Mesendoderm (in vitro differentiated cells): ENCODE measurements around the gene DVL3.
"Not testable (repeated sequence)": the region's sequence is repeated elsewhere in the genome, so short reads cannot be mapped to it uniquely, and the experiment has no call there.

Experiments used
- DNase-seq: peaks from one replicate; pipeline ENCODE4 v3.0.0; 2013
- H2AK5ac ChIP-seq: 2 replicates; pipeline ENCODE4 v1.6.1; 2013; ENCODE audit warnings: low read length, inconsistent platforms
- H2BK120ac ChIP-seq: 2 replicates; pipeline ENCODE4 v1.6.1; 2013; ENCODE audit warnings: low read depth, mild to moderate bottlenecking, low read length, moderate library complexity, mixed read lengths
- H2BK15ac ChIP-seq: replicated peaks from 2 replicates; pipeline ENCODE4 v1.6.1; 2013; ENCODE audit warnings: low read depth, mild to moderate bottlenecking, moderate library complexity
- H2BK5ac ChIP-seq: 2 replicates; pipeline ENCODE4 v1.6.1; 2013; ENCODE audit warnings: low read length, inconsistent platforms
- H3K18ac ChIP-seq: 2 replicates; pipeline ENCODE4 v1.6.1; 2013; ENCODE audit warnings: mild to moderate bottlenecking, low read length, mixed read lengths
- H3K23ac ChIP-seq: one replicate; pipeline ENCODE4 v1.6.1; 2013; ENCODE audit warnings: low read length
- H3K27ac ChIP-seq: 2 replicates; pipeline ENCODE4 v1.5.1; 2013; ENCODE audit warnings: low read depth, mild to moderate bottlenecking, inconsistent platforms, low read length, moderate library complexity
- H3K27me3 ChIP-seq: 2 replicates; pipeline ENCODE4 v1.6.1; 2013; ENCODE audit warnings: low read length, control low read depth, mild to moderate bottlenecking, inconsistent platforms; ENCODE audit not compliant: insufficient read depth, poor library complexity
- H3K36me3 ChIP-seq: 2 replicates; pipeline ENCODE4 v1.6.1; 2013; ENCODE audit warnings: low read length, inconsistent platforms; ENCODE audit not compliant: control insufficient read depth, insufficient read depth
- H3K4ac ChIP-seq: one replicate; pipeline ENCODE4 v1.6.1; 2013; ENCODE audit warnings: low read depth, mild to moderate bottlenecking, low read length, moderate library complexity
- H3K4me1 ChIP-seq: 2 replicates; pipeline ENCODE4 v1.6.1; 2013; ENCODE audit warnings: low read depth, low read length, inconsistent platforms; ENCODE audit not compliant: control insufficient read depth
- H3K4me2 ChIP-seq: 2 replicates; pipeline ENCODE4 v1.6.1; 2013; ENCODE audit warnings: low read length
- H3K4me3 ChIP-seq: 2 replicates; pipeline ENCODE4 v1.5.1; 2013; ENCODE audit warnings: mild to moderate bottlenecking, low read length
- H3K56ac ChIP-seq: one replicate; pipeline ENCODE4 v1.6.1; 2013; ENCODE audit warnings: low read length
- H3K79me1 ChIP-seq: 2 replicates; pipeline ENCODE4 v1.6.1; 2013; ENCODE audit warnings: low read length, inconsistent platforms
- H3K79me2 ChIP-seq: 2 replicates; pipeline ENCODE4 v1.6.1; 2013; ENCODE audit warnings: mild to moderate bottlenecking, low read length; ENCODE audit not compliant: control insufficient read depth, insufficient read depth
- H3K9ac ChIP-seq: 2 replicates; pipeline ENCODE4 v1.6.1; 2013; ENCODE audit warnings: low read length, inconsistent platforms
- H4K5ac ChIP-seq: one replicate; pipeline ENCODE4 v1.6.1; 2013; ENCODE audit warnings: low read length
- H4K8ac ChIP-seq: one replicate; pipeline ENCODE4 v1.6.1; 2013; ENCODE audit warnings: low read depth, mild to moderate bottlenecking, control low read depth, low read length, moderate library complexity
- WGBS: extraction: QIAGEN DNeasy Blood & Tissue Kit; methylation state at CpG from one replicate; pipeline ENCODE4 v1.1.7; 2013; ENCODE audit warnings: low lambda C conversion rate, missing lambda C conversion rate; ENCODE audit not compliant: insufficient coverage; ENCODE audit errors: extremely low coverage; 5-methylcytosine and 5-hydroxymethylcytosine counted together

DVL3 gene

DNA sequence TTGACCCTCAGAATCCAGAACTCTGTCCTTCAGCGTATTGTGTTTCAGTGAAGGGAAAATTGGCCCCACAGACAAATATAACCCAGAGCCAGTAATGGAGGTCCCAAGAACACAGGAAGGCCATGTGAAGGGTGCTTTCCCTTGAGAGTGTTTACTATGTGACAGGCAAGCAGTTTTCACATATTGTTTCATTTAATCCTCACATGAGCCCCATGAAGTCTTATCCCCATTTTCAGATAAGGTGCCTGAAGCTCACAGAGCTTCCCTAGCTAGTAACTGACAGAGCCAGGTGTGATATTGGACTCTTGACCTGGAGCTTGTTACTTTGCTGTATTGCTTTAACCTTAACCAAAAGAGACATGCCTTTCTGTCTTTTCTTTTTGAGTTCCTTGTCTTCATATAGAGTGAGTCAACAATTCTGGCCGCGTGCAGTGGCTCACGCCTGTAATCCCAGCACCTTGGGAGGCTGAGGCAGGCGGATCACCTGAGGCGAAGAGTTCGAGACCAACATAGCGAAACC, 9.4 kb upstream of the DVL3 start:
- Histone ChIP-seq H3K79me1 (no peaks in the 10 kb centered on the region), H3K18ac (no peak overlapping the region), H3K4me3 (no peak overlapping the region), H3K56ac (no peak overlapping the region), H2BK120ac (no peak overlapping the region), H2AK5ac (no peak overlapping the region), H2BK5ac (no peak overlapping the region), H4K5ac (no peak overlapping the region), H3K27me3 (no peaks in the 10 kb centered on the region), H3K4me2 (no peak overlapping the region), H3K4me1 (no peaks in the 10 kb centered on the region), H2BK15ac (no peak overlapping the region), H3K36me3 (peaks cover 8% of the 10 kb centered on the region), H3K4ac (no peak overlapping the region), H3K27ac (no peak overlapping the region), H3K23ac (no peak overlapping the region), H4K8ac (no peak overlapping the region), H3K9ac (no peak overlapping the region), H3K79me2 (no peaks in the 10 kb centered on the region)
- no peak for DNase-seq
- no CpG with 5 or more reads among the region's 8 CpGs for WGBS

DNA sequence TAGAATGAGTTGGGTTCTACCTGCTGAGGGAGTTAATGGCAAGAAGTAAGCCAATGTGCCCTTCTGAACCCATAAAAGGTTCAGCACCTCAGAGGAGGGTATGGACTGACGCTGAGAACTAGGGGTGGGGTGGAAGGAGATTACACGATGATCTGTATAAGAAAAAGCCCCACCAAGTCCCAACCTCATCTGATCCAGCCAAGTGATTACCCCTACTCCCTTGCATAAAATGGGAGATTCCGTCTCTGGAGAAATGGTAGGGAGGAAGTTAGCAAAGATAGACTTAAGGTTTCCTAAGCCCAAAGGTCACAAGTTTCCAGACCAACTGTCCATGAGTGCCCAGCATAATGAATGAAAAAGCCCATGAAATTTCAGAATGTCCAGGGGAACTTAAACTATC, 7.1 kb upstream of the DVL3 start:
- Histone ChIP-seq H3K27me3 (no peaks in the 10 kb centered on the region), H3K23ac (no peak overlapping the region), H4K8ac (no peak overlapping the region), H2BK120ac (no peak overlapping the region), H3K79me1 (no peaks in the 10 kb centered on the region), H3K9ac (no peak overlapping the region), H2AK5ac (no peak overlapping the region), H3K4me1 (no peaks in the 10 kb centered on the region), H2BK5ac (no peak overlapping the region), H3K27ac (no peak overlapping the region), H3K79me2 (no peaks in the 10 kb centered on the region), H3K18ac (no peak overlapping the region), H3K4me3 (no peak overlapping the region), H4K5ac (no peak overlapping the region), H3K4ac (no peak overlapping the region), H3K4me2 (no peak overlapping the region), H2BK15ac (no peak overlapping the region), H3K56ac (no peak overlapping the region), H3K36me3 (peaks cover 3% of the 10 kb centered on the region)
- WGBS: no CpG with 5 or more reads among the region's 3 CpGs
- no peak for DNase-seq

DNA sequence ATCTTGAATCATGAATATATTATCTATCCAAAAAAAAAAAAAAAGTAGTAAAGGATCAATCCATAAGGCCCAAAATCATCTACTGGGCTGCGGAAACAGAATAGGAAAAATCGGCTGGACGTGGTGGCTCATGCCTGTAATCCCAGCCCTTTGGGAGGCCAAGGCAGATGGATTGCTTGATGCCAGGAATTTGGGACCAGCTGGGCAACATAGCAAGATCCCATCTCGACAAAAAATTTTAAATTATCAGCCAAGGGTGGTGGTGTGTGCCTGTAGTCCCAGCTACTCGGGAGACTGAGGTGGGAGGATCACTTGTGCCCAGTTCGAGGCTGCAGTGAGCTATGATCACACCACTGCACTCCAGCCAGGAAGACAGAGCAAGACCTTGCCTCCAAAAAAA, 6.1 kb upstream of the DVL3 start:
- H3K27me3 ChIP-seq: no peaks in the 10 kb centered on the region
- H3K79me2 ChIP-seq: no peaks in the 10 kb centered on the region
- no peak overlapping the region for H3K4me2 ChIP-seq
- no peak overlapping the region for H2BK15ac ChIP-seq
- H3K23ac ChIP-seq: no peak overlapping the region
- DNase-seq: no peak
- no peak overlapping the region for H2AK5ac ChIP-seq
- H2BK5ac ChIP-seq: no peak overlapping the region
- H3K36me3 ChIP-seq: peaks cover under 1% of the 10 kb centered on the region
- H3K27ac ChIP-seq: no peak overlapping the region
- H3K4me3 ChIP-seq: no peak overlapping the region
- no peak overlapping the region for H2BK120ac ChIP-seq
- H3K18ac ChIP-seq: no peak overlapping the region
- H3K56ac ChIP-seq: no peak overlapping the region
- H3K9ac ChIP-seq: no peak overlapping the region
- no CpG with 5 or more reads among the region's 6 CpGs for WGBS
- H4K5ac ChIP-seq: no peak overlapping the region
- no peak overlapping the region for H3K4ac ChIP-seq
- no peaks in the 10 kb centered on the region for H3K4me1 ChIP-seq
- no peak overlapping the region for H4K8ac ChIP-seq
- peaks cover under 1% of the 10 kb centered on the region for H3K79me1 ChIP-seq

DNA sequence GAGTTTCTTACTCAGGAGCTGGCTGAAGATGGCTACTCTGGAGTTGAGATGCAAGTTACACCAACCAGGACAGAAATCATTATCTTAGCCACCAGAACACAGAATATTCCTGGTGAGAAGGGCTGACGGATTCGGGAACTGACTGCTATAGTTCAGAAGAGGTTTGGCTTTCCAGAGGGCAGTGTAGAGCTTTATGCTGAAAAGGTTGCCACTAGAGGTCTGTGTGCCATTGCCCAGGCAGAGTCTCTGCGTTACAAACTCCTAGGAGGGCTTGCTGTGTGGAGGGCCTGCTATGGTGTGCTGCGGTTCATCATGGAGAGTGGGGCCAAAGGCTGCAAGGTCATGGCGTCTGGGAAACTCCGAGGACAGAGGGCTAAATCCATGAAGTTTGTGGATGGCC, 5.4 kb upstream of the DVL3 start:
- not testable (repeated sequence) for H3K27me3 ChIP-seq, H2BK120ac ChIP-seq, H3K4ac ChIP-seq, H3K4me2 ChIP-seq, H3K56ac ChIP-seq, H3K36me3 ChIP-seq, H3K79me2 ChIP-seq, H2BK15ac ChIP-seq, H3K4me1 ChIP-seq, H4K5ac ChIP-seq, H3K18ac ChIP-seq, H3K4me3 ChIP-seq, H3K79me1 ChIP-seq, H3K27ac ChIP-seq, H3K9ac ChIP-seq, H3K23ac ChIP-seq, H4K8ac ChIP-seq, H2BK5ac ChIP-seq, H2AK5ac ChIP-seq
- WGBS: no CpG with 5 or more reads among the region's 6 CpGs
- DNase-seq: peak; percentile 56

DNA sequence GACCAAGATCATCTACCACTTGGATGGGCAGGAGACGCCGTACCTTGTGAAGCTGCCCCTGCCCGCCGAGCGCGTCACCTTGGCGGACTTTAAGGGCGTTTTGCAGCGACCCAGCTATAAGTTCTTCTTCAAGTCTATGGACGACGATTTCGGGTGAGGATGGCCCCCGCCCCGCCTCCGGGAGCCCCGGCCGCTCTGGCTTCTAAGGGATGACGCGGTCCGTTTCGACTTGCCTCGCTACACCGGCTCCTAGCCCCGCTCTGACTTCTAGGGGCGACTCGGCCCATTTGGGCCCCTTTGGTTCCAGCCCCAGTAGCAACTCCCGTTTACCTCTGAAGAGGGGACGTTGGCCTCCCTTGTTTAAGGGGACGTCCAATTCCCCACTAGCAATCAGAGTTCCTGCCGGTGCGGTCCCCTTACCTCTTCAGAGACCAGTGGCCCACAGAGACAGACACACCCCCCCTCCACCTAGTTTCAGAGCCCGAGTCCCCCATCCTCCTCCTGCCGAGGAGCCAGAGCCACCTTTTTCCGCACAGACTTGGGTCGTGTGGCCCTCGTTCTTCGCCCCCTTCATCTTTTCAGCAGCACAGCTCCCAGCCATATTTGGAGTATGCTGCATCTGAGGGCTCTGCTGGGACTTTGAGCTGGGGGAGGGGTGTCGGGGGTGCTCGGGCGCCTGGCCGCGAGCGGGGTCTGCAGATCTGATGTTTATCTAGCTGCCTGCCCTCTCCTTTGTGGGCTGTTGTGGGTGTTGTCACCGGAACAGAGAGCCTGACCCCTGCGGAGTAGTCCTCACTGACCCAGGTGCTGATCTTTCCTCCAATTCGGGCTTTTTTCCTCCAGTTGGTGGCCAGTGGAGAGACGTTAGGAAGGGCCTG, 706 bp downstream of the DVL3 start:
- Histone ChIP-seq H3K23ac (peak overlapping the region; percentile 29), H2BK120ac (no peak overlapping the region), H4K5ac (no peak overlapping the region), H4K8ac (no peak overlapping the region), H3K4me2 (peak overlapping the region; percentile 88), H2BK15ac (no peak overlapping the region), H2BK5ac (peak overlapping the region; percentile 80), H3K4me3 (peak overlapping the region; percentile 97), H3K27me3 (no peaks in the 10 kb centered on the region), H3K79me1 (peaks cover 9% of the 10 kb centered on the region), H2AK5ac (no peak overlapping the region), H3K4me1 (no peaks in the 10 kb centered on the region), H3K56ac (peak overlapping the region; percentile 99), H3K4ac (peak overlapping the region; percentile 74), H3K9ac (peak overlapping the region; percentile 97), H3K79me2 (peaks cover 39% of the 10 kb centered on the region), H3K27ac (peak overlapping the region; percentile 96), H3K18ac (peak overlapping the region; percentile 92), H3K36me3 (no peaks in the 10 kb centered on the region)
- WGBS: no CpG with 5 or more reads among the region's 47 CpGs
- DNase-seq: peak; percentile 61
